ENCODE data around the gene LNX1.
"Not testable (repeated sequence)": the region's sequence is repeated elsewhere in the genome, so short reads cannot be mapped to it uniquely, and the experiment has no call there.

DNA sequence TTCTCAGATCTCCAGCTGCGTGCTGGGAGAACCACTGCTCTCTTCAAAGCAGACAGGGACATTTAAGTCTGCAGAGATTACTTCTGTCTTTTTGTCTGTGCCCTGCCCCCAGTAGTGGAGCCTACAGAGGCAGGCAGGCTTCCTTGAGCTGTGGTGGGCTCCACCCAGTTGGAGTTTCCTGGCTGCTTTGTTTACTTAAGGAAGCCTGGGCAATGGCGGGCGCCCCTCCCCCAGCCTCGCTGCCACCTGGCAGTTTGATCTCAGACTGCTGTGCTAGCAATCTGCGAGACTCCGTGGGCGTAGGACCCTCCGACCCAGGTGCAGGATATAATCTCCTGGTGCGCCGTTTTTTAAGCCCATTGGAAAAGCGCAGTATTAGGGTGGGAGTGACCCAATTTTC, 181.8 kb downstream of the LNX1 start:
- not testable (repeated sequence) for TF ChIP-seq CHD2 (IDR thresholded peaks at IDR 0.05; ENCODE audit: low read length, partially characterized antibody); TAF1 (IDR thresholded peaks at IDR 0.05; ENCODE audit: borderline replicate concordance, low read depth, low read length); FOSL2 (IDR thresholded peaks at IDR 0.05; ENCODE audit: borderline replicate concordance, low read depth)
- TF ChIP-seq, protein P1, sequence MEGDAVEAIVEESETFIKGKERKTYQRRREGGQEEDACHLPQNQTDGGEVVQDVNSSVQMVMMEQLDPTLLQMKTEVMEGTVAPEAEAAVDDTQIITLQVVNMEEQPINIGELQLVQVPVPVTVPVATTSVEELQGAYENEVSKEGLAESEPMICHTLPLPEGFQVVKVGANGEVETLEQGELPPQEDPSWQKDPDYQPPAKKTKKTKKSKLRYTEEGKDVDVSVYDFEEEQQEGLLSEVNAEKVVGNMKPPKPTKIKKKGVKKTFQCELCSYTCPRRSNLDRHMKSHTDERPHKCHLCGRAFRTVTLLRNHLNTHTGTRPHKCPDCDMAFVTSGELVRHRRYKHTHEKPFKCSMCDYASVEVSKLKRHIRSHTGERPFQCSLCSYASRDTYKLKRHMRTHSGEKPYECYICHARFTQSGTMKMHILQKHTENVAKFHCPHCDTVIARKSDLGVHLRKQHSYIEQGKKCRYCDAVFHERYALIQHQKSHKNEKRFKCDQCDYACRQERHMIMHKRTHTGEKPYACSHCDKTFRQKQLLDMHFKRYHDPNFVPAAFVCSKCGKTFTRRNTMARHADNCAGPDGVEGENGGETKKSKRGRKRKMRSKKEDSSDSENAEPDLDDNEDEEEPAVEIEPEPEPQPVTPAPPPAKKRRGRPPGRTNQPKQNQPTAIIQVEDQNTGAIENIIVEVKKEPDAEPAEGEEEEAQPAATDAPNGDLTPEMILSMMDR (IDR thresholded peaks at IDR 0.05) = not testable (repeated sequence)

Measured in SK-N-SH (cell line).